Measurements from ENCODE around the gene DNAH2. TPM values are rescaled to one million over a fixed set of nuclear protein-coding genes. Genes with fewer than 3 reads are reported as not detected.

DNAH2 gene
- total and polyA plus RNA-seq, 2 donors (not counting 3 experiments of a cell fraction or from before 2014, with no cell fraction given) = 0.10 to 0.11 TPM

DNA sequence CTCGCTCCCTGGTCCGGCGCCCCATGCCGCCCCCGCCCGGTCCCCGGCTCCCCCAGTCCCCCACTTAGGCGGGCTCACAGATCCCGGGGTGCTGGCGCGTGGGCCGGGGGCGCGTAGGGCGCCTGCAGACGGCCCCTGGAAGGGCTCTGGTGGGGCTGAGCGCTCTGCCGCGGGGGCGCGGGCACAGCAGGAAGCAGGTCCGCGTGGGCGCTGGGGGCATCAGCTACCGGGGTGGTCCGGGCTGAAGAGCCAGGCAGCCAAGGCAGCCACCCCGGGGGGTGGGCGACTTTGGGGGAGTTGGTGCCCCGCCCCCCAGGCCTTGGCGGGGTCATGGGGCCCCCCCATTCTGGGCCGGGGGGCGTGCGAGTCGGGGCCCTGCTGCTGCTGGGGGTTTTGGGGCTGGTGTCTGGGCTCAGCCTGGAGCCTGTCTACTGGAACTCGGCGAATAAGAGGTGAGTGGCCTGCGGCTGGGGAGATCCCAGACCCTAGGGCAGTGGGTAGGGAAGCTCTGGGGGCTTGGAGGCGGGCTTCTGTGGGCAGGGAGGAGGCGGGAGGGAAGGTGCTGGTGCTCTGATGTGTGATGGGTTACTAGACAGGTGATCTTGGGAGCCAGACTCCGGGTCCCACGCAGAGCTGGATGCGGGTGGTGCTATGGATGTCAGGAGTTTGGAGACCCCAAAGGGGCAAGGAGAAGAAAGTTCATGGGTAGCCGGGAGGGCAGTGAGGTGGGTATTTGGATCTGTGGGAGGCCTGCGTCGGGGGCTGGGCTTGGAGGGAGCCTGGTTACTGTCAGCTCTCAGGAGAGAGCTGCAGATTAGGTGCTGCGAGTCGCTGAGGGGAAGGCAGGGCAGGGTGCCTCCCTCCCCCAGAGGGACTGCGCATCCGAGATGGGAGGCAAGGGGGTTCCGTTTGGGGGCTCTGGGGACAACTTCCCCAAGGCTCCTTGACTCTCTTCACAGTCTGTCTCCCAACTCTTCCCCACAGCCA is 12.0 kb upstream of the DNAH2 start:
- Histone ChIP-seq H3K9me1 (replicated peaks; ENCODE audit: control insufficient read depth, extremely low read depth, insufficient read depth, low read length) (no peaks in the 10 kb centered on the region), H3K9me3 (replicated peaks; ENCODE audit: control insufficient read depth, insufficient read depth, low read length) (no peaks in the 10 kb centered on the region), H3K4me3 (replicated peaks in 1 of 3; ENCODE audit: insufficient read depth in 1 of 3, low read depth in 1 of 3, low read length in 3 of 3) (peak overlapping the region in 1 of 3 experiments; percentile 27), H3K36me3 (ENCODE audit: control insufficient read depth in 2 of 2, extremely low read depth in 1 of 2, insufficient read depth in 2 of 2, low read length in 2 of 2) (peaks cover 0 to 8% of the 10 kb centered on the region in 2 experiments), H2AFZ (ENCODE audit: low read depth, low read length) (no peak overlapping the region), H3K27me3 (ENCODE audit: control insufficient read depth in 2 of 2, insufficient read depth in 2 of 2, low read length in 2 of 2) (peaks cover 33 to 35% of the 10 kb centered on the region in 2 experiments), H3K79me2 (ENCODE audit: control insufficient read depth, insufficient read depth, low read length) (no peaks in the 10 kb centered on the region), H4K20me1 (replicated peaks; ENCODE audit: control insufficient read depth, extremely low read depth, insufficient read depth, low read length) (no peaks in the 10 kb centered on the region), H3K4me1 (ENCODE audit: control insufficient read depth, extremely low read depth, insufficient read depth, low read length) (peaks cover 6% of the 10 kb centered on the region), H3K9ac (replicated peaks; ENCODE audit: extremely low read depth, insufficient read depth, low read length) (no peak overlapping the region), H3K27ac (ENCODE audit: insufficient read depth, low read depth, low read length) (no peak overlapping the region), H3K4me2 (ENCODE audit: insufficient read depth, low read length) (peak overlapping the region; percentile 21)
- dilution Hi-C loops (cut with MboI; ENCODE audit: extremely low pct_ligation_motif_present, low sequenced_read_pairs) (no loop called here), intact Hi-C loops (cut with micrococcal nuclease) (loop anchor here (1.0 kb wide), 1 partner anchor 12 kb away; the partner anchor contains the start of gene DNAH2)
- BruUV-seq (replicated peaks) = no TSS peak
- TF ChIP-seq EZH2 (IDR thresholded peaks at IDR 0.05; ENCODE audit: borderline replicate concordance, low read depth, low read length, severe bottlenecking) (peak; percentile 55), JUN (IDR thresholded peaks at IDR 0.05; ENCODE audit: borderline replicate concordance, insufficient read depth, insufficient read length, low read depth) (no peak)
- TF ChIP-seq, protein P1, sequence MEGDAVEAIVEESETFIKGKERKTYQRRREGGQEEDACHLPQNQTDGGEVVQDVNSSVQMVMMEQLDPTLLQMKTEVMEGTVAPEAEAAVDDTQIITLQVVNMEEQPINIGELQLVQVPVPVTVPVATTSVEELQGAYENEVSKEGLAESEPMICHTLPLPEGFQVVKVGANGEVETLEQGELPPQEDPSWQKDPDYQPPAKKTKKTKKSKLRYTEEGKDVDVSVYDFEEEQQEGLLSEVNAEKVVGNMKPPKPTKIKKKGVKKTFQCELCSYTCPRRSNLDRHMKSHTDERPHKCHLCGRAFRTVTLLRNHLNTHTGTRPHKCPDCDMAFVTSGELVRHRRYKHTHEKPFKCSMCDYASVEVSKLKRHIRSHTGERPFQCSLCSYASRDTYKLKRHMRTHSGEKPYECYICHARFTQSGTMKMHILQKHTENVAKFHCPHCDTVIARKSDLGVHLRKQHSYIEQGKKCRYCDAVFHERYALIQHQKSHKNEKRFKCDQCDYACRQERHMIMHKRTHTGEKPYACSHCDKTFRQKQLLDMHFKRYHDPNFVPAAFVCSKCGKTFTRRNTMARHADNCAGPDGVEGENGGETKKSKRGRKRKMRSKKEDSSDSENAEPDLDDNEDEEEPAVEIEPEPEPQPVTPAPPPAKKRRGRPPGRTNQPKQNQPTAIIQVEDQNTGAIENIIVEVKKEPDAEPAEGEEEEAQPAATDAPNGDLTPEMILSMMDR (IDR thresholded peaks at IDR 0.05; ENCODE audit: extremely low read depth in 1 of 2, insufficient read depth in 1 of 2, low read depth in 1 of 2, low read length in 2 of 2) = no peak
- FAIRE-seq (no peak), DNase-seq (ENCODE audit: low read depth, low spot score) (no peak)
- CTCF ChIA-PET = interaction anchor here (2.3 to 5.1 kb wide), 2 partner anchors 10 to 18 kb away, joined by 11 to 45 read pairs; partner anchors contain the start of genes DNAH2, TP53 and WRAP53
- POLR2A ChIA-PET = interaction anchor here (0.6 kb wide), 1 partner anchor 396 kb away, joined by 3 read pairs; no protein-coding TSS in a partner anchor
